ENCODE data around the gene CABP5. TPM values are rescaled to one million over a fixed set of nuclear protein-coding genes. Genes with fewer than 3 reads are reported as not detected.
A peak's percentile ranks its signal among the peaks of the same experiment; 100 is the strongest.

CABP5 gene
- polyA plus RNA-seq, 3 donors, result 0.17 TPM; not detected in 2

GRCh38 chr19:48059331-48059730 lies 15.5 kb upstream of the CABP5 start:
- Histone ChIP-seq H3K79me2 (ENCODE audit: insufficient read depth, low read length) (no peaks in the 10 kb centered on the region), H3K27me3 (ENCODE audit: control insufficient read depth in 2 of 2, insufficient read depth in 2 of 2, low read length in 2 of 2) (no peaks in the 10 kb centered on the region), H3K27ac (ENCODE audit: low read depth in 1 of 2, low read length in 2 of 2) (no peak overlapping the region), H3K4me2 (replicated peaks; ENCODE audit: extremely low read depth, low read length, poor library complexity, severe bottlenecking) (no peak overlapping the region), H3K4me1 (ENCODE audit: control insufficient read depth in 1 of 2, insufficient read depth in 2 of 2, low read length in 2 of 2) (no peaks in the 10 kb centered on the region), H4K20me1 (ENCODE audit: insufficient read depth, low read length) (no peaks in the 10 kb centered on the region), H3K36me3 (replicated peaks in 1 of 2; ENCODE audit: control insufficient read depth in 1 of 2, insufficient read depth in 2 of 2, low read length in 2 of 2) (no peaks in the 10 kb centered on the region), H2AFZ (ENCODE audit: insufficient read depth, low read depth, low read length, poor library complexity, severe bottlenecking) (no peak overlapping the region), H3K9ac (ENCODE audit: insufficient read depth, low read length, poor library complexity, severe bottlenecking) (no peak overlapping the region), H3K4me3 (replicated peaks in 1 of 3; ENCODE audit: low read depth in 2 of 3, low read length in 3 of 3) (no peak overlapping the region), H3K9me3 (replicated peaks in 1 of 2; ENCODE audit: control insufficient read depth in 1 of 2, insufficient read depth in 1 of 2, low read length in 2 of 2) (no peaks in the 10 kb centered on the region)
- peak overlapping the region in 1 of 7 donors; percentile 25 for H3K27ac Mint-ChIP-seq
- H3K4me3 Mint-ChIP-seq, result no peak overlapping the region
- 96% methylated on average over 3 of the region's 6 CpGs for WGBS (ENCODE audit: insufficient coverage)
- H3K4me1 Mint-ChIP-seq, result peaks cover 2% of the 10 kb centered on the region
- no peak for DNase-seq
- intact Hi-C loops (cut with micrococcal nuclease), result no loop called here
- H3K27me3 Mint-ChIP-seq (ENCODE audit: low read depth in 3 of 3), result peaks cover 8 to 17% (median 12%) of the 10 kb centered on the region in 3 donors
- H3K9me3 Mint-ChIP-seq, result peaks cover 0 to 6% (median 0%) of the 10 kb centered on the region in 7 donors
- no peak for TF ChIP-seq CTCF (IDR thresholded peaks at IDR 0.05)
- H3K36me3 Mint-ChIP-seq, result no peaks in the 10 kb centered on the region

GRCh38 chr19:48053856-48054255 lies 10.0 kb upstream of the CABP5 start:
- Histone ChIP-seq H3K4me1 (ENCODE audit: control insufficient read depth in 1 of 2, insufficient read depth in 2 of 2, low read length in 2 of 2) (no peaks in the 10 kb centered on the region), H3K9ac (ENCODE audit: insufficient read depth, low read length, poor library complexity, severe bottlenecking) (no peak overlapping the region), H3K4me3 (replicated peaks in 1 of 3; ENCODE audit: low read depth in 2 of 3, low read length in 3 of 3) (no peak overlapping the region), H3K9me3 (replicated peaks in 1 of 2; ENCODE audit: control insufficient read depth in 1 of 2, insufficient read depth in 1 of 2, low read length in 2 of 2) (peaks cover 0 to 16% of the 10 kb centered on the region in 2 donors), H3K4me2 (replicated peaks; ENCODE audit: extremely low read depth, low read length, poor library complexity, severe bottlenecking) (no peak overlapping the region), H3K27me3 (ENCODE audit: control insufficient read depth in 2 of 2, insufficient read depth in 2 of 2, low read length in 2 of 2) (no peaks in the 10 kb centered on the region), H4K20me1 (ENCODE audit: insufficient read depth, low read length) (no peaks in the 10 kb centered on the region), H3K79me2 (ENCODE audit: insufficient read depth, low read length) (no peaks in the 10 kb centered on the region), H3K27ac (ENCODE audit: low read depth in 1 of 2, low read length in 2 of 2) (no peak overlapping the region), H2AFZ (ENCODE audit: insufficient read depth, low read depth, low read length, poor library complexity, severe bottlenecking) (no peak overlapping the region), H3K36me3 (replicated peaks in 1 of 2; ENCODE audit: control insufficient read depth in 1 of 2, insufficient read depth in 2 of 2, low read length in 2 of 2) (no peaks in the 10 kb centered on the region)
- no peak for DNase-seq
- Mint-ChIP-seq H3K27ac (no peak overlapping the region), H3K4me1 (peaks cover 2% of the 10 kb centered on the region), H3K4me3 (no peak overlapping the region), H3K27me3 (ENCODE audit: low read depth in 3 of 3) (peaks cover 0 to 3% (median 2%) of the 10 kb centered on the region in 3 donors), H3K9me3 (peaks cover 7 to 26% (median 14%) of the 10 kb centered on the region in 7 donors), H3K36me3 (no peaks in the 10 kb centered on the region)
- 89% methylated on average over 3 of the region's 5 CpGs for WGBS (ENCODE audit: insufficient coverage)
- no peak for TF ChIP-seq CTCF (IDR thresholded peaks at IDR 0.05)
- intact Hi-C loops (cut with micrococcal nuclease), result no loop called here
